HL-60 (cell line): ENCODE results near the gene YJEFN3.

Experiments used
- DNase-seq, 2 experiments: peaks; one replicate each; pipeline ENCODE4 v3.0.0-alpha.2; 2010 to 2020; ENCODE audit warnings: low read depth in 1 of 2, low spot score in 1 of 2
- H3K27ac ChIP-seq: fragments of 250-450 bp; sonication (Bioruptor Pico); replicated peaks from 2 replicates; pipeline ENCODE4 v1.5.1; 2020; ENCODE audit warnings: mild to moderate bottlenecking, moderate library complexity
- H3K27me3 ChIP-seq: fragments of 250-450 bp; sonication (Bioruptor Pico); 2 replicates; pipeline ENCODE4 v1.5.1; 2021; ENCODE audit warnings: mild to moderate bottlenecking, moderate library complexity; ENCODE audit not compliant: insufficient read depth, poor library complexity, severe bottlenecking
- H3K4me3 ChIP-seq: replicated peaks from 2 replicates; pipeline ENCODE4 v1.5.1; 2011; ENCODE audit warnings: mild to moderate bottlenecking, control low read depth, low read length; ENCODE audit not compliant: insufficient read depth
- GABPA ChIP-seq: IDR thresholded peaks from 2 replicates; pipeline ENCODE4 v1.6.1; 2012; ENCODE audit warnings: low read depth
- POLR2AphosphoS5 ChIP-seq: IDR thresholded peaks from 2 replicates; pipeline ENCODE4 v1.6.1; 2012; ENCODE audit warnings: low read depth
- SPI1 ChIP-seq: IDR thresholded peaks from 2 replicates; pipeline ENCODE4 v1.6.1; 2012; ENCODE audit warnings: low read depth, mild to moderate bottlenecking, borderline replicate concordance
- TF ChIP-seq, protein P1 (sequence below): IDR thresholded peaks from one replicate; pipeline ENCODE4 v1.5.1; 2011; ENCODE audit warnings: low read length, control low read depth, inconsistent platforms; ENCODE audit not compliant: insufficient read depth
- TF ChIP-seq, protein P2 (sequence below): IDR thresholded peaks from 2 replicates; pipeline ENCODE4 v1.6.1; 2012; ENCODE audit warnings: low read depth; ENCODE audit not compliant: insufficient replicate concordance

The YJEFN3 gene

DNA sequence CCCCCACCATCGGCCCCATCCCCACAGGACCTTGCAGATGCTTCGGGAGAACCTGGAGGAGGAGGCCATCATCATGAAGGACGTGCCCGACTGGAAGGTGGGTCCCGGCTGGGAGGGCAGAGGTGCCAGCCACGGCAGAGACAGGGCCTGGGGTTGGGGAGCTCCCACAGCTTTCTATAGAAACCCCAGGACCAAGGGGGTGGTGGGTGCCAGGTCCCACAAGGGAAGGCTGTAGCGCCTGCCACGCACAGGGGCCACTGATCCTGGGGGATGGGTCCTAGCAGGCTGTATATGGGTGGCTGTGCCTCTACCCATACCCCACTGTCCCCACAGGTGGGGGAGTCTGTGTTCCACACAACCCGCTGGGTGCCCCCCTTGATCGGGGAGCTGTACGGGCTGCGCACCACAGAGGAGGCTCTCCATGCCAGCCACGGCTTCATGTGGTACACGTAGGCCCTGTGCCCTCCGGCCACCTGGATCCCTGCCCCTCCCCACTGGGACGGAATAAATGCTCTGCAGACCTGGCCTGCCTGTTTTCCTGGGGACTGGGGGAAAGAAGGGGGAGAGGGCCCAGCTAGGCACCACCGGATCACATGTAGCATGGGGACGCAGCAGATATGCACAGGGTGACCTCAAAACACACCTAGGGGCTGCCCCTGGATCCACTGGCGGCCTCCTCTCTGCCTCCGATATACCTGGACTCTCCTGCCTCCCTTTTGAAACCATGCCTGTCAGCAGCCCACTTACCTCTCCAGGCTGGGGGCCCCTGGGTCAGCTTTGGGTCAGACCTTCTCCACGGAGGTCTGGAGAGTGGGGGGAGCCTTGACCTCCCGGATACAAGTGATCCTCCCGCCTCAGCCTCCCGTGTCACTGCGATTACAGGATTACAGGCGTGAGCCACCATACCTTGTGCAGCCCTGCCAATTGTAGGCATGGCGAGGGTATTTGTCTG lies 761 bp upstream of the YJEFN3 start:
- Histone ChIP-seq H3K27me3 (no peaks in the 10 kb centered on the region), H3K27ac (no peak overlapping the region), H3K4me3 (no peak overlapping the region)
- peak; percentile 18; the same call in 1 of the 2 replicates for TF ChIP-seq POLR2AphosphoS5
- TF ChIP-seq, protein P1, sequence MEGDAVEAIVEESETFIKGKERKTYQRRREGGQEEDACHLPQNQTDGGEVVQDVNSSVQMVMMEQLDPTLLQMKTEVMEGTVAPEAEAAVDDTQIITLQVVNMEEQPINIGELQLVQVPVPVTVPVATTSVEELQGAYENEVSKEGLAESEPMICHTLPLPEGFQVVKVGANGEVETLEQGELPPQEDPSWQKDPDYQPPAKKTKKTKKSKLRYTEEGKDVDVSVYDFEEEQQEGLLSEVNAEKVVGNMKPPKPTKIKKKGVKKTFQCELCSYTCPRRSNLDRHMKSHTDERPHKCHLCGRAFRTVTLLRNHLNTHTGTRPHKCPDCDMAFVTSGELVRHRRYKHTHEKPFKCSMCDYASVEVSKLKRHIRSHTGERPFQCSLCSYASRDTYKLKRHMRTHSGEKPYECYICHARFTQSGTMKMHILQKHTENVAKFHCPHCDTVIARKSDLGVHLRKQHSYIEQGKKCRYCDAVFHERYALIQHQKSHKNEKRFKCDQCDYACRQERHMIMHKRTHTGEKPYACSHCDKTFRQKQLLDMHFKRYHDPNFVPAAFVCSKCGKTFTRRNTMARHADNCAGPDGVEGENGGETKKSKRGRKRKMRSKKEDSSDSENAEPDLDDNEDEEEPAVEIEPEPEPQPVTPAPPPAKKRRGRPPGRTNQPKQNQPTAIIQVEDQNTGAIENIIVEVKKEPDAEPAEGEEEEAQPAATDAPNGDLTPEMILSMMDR = no peak
- DNase-seq = no peak

DNA sequence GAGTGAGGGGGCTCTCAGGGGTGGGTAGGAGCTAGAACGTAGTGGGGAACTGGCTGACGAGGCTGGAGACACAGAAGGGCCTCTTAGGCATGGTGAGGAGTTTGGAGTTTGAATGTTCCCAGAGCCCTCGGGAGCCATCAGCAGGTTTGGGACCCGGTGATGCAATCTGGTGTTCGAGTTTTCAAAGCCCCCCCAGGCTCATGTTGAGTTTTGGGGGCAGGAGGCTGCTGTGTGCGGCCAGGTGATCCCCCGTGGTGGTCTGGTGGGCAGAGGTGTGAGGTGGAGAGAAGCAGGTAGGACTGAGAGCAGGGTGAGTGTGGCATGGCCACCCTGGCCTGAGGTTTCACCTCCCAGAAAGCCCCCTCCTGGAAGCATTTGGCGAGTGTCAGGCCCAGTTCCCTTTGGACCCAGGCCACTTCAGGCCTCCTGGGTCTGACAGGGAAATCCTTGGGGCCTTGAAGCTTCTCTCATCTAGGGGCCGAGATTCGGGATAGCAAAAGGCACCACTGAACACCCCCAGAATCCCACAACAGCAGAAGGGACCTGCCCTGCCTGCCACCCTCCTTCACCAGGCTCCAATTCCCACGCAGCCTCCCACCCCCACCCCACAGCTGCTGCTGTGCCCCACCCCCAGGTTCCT lies 1.2 kb downstream of the YJEFN3 start:
- H3K27me3 ChIP-seq = no peaks in the 10 kb centered on the region
- H3K27ac ChIP-seq = no peak overlapping the region
- TF ChIP-seq, protein P2, sequence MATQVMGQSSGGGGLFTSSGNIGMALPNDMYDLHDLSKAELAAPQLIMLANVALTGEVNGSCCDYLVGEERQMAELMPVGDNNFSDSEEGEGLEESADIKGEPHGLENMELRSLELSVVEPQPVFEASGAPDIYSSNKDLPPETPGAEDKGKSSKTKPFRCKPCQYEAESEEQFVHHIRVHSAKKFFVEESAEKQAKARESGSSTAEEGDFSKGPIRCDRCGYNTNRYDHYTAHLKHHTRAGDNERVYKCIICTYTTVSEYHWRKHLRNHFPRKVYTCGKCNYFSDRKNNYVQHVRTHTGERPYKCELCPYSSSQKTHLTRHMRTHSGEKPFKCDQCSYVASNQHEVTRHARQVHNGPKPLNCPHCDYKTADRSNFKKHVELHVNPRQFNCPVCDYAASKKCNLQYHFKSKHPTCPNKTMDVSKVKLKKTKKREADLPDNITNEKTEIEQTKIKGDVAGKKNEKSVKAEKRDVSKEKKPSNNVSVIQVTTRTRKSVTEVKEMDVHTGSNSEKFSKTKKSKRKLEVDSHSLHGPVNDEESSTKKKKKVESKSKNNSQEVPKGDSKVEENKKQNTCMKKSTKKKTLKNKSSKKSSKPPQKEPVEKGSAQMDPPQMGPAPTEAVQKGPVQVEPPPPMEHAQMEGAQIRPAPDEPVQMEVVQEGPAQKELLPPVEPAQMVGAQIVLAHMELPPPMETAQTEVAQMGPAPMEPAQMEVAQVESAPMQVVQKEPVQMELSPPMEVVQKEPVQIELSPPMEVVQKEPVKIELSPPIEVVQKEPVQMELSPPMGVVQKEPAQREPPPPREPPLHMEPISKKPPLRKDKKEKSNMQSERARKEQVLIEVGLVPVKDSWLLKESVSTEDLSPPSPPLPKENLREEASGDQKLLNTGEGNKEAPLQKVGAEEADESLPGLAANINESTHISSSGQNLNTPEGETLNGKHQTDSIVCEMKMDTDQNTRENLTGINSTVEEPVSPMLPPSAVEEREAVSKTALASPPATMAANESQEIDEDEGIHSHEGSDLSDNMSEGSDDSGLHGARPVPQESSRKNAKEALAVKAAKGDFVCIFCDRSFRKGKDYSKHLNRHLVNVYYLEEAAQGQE = no peak
- no peak for TF ChIP-seq SPI1
- no peak for TF ChIP-seq POLR2AphosphoS5
- TF ChIP-seq, protein P1 = no peak
- TF ChIP-seq GABPA = no peak
- DNase-seq = no peak
- no peak overlapping the region for H3K4me3 ChIP-seq

DNA sequence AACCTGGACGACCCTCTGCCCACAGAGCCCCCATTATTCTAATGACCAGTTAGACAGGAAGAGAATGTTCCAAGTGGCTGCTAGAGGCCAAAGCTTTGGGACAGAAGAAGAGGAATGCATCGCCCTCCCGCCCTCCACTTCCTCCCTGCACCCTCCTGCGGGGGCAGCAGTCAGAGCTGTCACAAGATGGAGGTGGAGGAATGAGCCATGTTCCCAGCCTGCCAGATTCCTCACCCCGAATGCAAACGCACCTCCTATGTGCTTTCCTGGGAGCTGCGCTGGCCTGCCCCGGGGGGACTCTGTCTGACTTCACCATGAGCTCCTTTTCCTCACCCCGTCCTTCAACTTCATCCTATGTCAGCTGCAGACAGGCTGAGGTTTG lies 1.7 kb downstream of the YJEFN3 start:
- Histone ChIP-seq H3K27ac (no peak overlapping the region), H3K4me3 (no peak overlapping the region), H3K27me3 (no peaks in the 10 kb centered on the region)
- TF ChIP-seq SPI1 (peak; percentile 64; the same call in 1 of the 2 replicates), POLR2AphosphoS5 (0 out of 2 replicates have a peak, but pooled peaks have one; percentile 23), GABPA (no peak)
- DNase-seq = no peak

DNA sequence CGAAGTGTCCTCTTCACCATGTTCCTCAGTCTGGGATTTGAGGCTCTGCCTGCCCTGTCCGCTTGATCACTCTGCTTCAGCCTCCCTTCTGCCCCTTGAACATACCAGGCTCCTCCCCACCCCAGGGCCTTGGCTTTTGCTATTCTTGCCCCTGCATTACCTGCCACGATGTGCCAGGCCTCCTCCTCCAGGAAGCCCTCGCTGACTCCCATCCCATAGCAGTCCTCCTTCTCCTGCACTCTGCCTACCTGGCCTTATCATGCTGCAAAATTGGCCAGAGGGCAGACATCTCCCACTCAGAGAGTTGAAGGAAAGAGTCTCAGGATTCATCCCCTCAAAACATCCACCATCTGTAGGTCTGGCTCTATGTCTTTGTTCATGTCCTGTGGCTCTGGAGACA lies 2.2 kb downstream of the YJEFN3 start:
- no peaks in the 10 kb centered on the region for H3K27me3 ChIP-seq
- no peak for DNase-seq
- no peak for TF ChIP-seq GABPA
- TF ChIP-seq POLR2AphosphoS5 = no peak
- TF ChIP-seq, protein P2 = no peak
- no peak for TF ChIP-seq SPI1
- TF ChIP-seq, protein P1 = no peak
- no peak overlapping the region for H3K27ac ChIP-seq
- H3K4me3 ChIP-seq = no peak overlapping the region
